Measurements from ENCODE around the gene MDFI.

Gene MDFI

DNA sequence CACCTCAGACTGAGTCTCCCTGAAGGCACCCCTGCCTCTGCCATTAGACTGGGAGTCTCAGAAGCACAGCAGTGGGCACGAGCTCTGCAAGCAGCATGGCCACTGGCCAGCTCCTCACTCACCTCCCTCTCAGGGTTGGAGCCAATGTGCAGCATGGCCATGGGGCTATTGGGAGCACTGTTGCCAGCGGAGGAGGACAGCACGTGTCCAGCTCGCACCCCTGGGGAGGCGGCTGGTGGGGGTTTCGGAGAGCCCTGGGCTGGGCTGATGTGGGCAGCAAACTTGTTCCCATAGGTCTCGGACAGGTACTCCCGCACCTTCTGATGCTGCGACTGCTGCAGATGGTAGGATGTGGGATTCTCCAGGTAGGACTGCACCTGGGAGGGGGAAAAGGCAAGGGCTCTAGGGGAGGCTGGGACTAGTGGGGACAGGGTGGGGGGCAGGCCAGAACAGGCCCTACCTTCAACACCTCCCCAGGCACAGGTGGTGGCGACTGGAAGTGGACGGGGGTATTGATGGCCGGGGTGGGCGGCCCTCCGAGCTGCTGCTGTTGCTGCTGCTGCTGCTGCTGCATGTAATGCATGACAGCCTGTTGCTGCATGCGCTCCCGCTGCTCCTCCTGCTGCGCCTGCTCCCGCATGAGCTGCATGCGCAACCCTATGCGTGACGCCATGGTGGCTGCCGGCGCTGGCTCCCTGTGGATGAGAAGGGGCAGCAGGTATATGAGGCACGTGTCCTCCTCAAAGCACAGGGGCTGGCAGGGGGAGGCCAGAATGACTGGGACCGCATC lies 52.5 kb downstream of the MDFI start (continued):
- no peak for TF ChIP-seq CSDC2 (CRISPR knock-in tag; IDR thresholded peaks at IDR 0.05)

DNA sequence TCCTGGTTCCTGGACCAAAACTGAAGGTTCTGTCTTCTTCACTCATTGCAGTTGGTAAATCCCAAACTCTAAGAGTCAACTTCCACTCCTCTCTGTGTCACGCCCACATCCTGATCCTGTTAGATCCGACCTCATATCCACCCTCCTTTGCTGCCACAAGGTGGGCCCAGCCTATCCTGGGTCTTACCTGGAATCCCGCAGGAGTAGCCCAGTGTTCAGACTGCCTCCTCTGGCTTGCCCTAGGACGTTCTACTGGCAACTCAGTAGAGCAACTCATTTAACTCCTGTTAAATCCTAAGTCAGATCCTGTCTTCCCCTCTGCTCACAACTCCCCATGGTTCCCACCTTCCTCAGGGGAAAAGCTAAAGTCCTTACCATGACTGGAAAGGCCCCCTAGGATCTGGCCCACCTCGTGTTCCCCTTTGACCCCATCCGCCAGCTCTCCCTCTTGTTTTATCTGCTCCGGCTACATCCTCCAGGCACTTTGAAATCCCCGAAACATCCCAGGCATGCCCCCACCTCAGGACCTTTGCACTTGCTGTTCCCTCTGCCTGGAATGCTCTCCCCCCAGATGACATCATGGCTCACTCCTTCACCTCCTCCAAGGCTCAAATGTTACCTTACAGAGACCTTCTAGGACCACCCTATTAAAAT lies 53.3 kb downstream of the MDFI start:
- ATAC-seq = no peak
- TF ChIP-seq ZC3H10 (CRISPR knock-in tag; IDR thresholded peaks at IDR 0.05) = no peak
- TF ChIP-seq ESRRG (CRISPR knock-in tag; IDR thresholded peaks at IDR 0.05) = no peak
- no peak for TF ChIP-seq ZFP3 (CRISPR knock-in tag; IDR thresholded peaks at IDR 0.05)
- TF ChIP-seq ZNF70 (CRISPR knock-in tag; IDR thresholded peaks at IDR 0.05) = no peak
- TF ChIP-seq, protein P1, sequence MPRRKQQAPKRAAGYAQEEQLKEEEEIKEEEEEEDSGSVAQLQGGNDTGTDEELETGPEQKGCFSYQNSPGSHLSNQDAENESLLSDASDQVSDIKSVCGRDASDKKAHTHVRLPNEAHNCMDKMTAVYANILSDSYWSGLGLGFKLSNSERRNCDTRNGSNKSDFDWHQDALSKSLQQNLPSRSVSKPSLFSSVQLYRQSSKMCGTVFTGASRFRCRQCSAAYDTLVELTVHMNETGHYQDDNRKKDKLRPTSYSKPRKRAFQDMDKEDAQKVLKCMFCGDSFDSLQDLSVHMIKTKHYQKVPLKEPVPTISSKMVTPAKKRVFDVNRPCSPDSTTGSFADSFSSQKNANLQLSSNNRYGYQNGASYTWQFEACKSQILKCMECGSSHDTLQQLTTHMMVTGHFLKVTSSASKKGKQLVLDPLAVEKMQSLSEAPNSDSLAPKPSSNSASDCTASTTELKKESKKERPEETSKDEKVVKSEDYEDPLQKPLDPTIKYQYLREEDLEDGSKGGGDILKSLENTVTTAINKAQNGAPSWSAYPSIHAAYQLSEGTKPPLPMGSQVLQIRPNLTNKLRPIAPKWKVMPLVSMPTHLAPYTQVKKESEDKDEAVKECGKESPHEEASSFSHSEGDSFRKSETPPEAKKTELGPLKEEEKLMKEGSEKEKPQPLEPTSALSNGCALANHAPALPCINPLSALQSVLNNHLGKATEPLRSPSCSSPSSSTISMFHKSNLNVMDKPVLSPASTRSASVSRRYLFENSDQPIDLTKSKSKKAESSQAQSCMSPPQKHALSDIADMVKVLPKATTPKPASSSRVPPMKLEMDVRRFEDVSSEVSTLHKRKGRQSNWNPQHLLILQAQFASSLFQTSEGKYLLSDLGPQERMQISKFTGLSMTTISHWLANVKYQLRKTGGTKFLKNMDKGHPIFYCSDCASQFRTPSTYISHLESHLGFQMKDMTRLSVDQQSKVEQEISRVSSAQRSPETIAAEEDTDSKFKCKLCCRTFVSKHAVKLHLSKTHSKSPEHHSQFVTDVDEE (CRISPR knock-in tag; IDR thresholded peaks at IDR 0.05) = no peak
- TF ChIP-seq ISL1 (CRISPR knock-in tag; IDR thresholded peaks at IDR 0.05) = no peak
- no peak for TF ChIP-seq SNAI2 (CRISPR knock-in tag; IDR thresholded peaks at IDR 0.05)
- no peak for TF ChIP-seq TOX (CRISPR knock-in tag; IDR thresholded peaks at IDR 0.05; ENCODE audit: borderline replicate concordance)
- no peak for TF ChIP-seq ZFP30 (CRISPR knock-in tag; IDR thresholded peaks at IDR 0.05)
- no peak for TF ChIP-seq GLIS3 (CRISPR knock-in tag; IDR thresholded peaks at IDR 0.05)
- no peak for TF ChIP-seq TCF4 (CRISPR knock-in tag; IDR thresholded peaks at IDR 0.05; ENCODE audit: borderline replicate concordance)
- TF ChIP-seq, protein P2, sequence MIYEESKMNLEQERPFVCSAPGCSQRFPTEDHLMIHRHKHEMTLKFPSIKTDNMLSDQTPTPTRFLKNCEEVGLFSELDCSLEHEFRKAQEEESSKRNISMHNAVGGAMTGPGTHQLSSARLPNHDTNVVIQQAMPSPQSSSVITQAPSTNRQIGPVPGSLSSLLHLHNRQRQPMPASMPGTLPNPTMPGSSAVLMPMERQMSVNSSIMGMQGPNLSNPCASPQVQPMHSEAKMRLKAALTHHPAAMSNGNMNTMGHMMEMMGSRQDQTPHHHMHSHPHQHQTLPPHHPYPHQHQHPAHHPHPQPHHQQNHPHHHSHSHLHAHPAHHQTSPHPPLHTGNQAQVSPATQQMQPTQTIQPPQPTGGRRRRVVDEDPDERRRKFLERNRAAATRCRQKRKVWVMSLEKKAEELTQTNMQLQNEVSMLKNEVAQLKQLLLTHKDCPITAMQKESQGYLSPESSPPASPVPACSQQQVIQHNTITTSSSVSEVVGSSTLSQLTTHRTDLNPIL (CRISPR knock-in tag; IDR thresholded peaks at IDR 0.05; ENCODE audit: low read depth) = no peak
- TF ChIP-seq ZNF8 (CRISPR knock-in tag; IDR thresholded peaks at IDR 0.05) = no peak
- TF ChIP-seq, protein P3, sequence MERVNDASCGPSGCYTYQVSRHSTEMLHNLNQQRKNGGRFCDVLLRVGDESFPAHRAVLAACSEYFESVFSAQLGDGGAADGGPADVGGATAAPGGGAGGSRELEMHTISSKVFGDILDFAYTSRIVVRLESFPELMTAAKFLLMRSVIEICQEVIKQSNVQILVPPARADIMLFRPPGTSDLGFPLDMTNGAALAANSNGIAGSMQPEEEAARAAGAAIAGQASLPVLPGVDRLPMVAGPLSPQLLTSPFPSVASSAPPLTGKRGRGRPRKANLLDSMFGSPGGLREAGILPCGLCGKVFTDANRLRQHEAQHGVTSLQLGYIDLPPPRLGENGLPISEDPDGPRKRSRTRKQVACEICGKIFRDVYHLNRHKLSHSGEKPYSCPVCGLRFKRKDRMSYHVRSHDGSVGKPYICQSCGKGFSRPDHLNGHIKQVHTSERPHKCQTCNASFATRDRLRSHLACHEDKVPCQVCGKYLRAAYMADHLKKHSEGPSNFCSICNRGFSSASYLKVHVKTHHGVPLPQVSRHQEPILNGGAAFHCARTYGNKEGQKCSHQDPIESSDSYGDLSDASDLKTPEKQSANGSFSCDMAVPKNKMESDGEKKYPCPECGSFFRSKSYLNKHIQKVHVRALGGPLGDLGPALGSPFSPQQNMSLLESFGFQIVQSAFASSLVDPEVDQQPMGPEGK (CRISPR knock-in tag; IDR thresholded peaks at IDR 0.05; ENCODE audit: borderline replicate concordance) = no peak
- no peak for TF ChIP-seq ARNTL (CRISPR knock-in tag; IDR thresholded peaks at IDR 0.05; ENCODE audit: borderline replicate concordance, low read depth)
- no peak for TF ChIP-seq OSR1 (CRISPR knock-in tag; IDR thresholded peaks at IDR 0.05)
- TF ChIP-seq, protein P4, sequence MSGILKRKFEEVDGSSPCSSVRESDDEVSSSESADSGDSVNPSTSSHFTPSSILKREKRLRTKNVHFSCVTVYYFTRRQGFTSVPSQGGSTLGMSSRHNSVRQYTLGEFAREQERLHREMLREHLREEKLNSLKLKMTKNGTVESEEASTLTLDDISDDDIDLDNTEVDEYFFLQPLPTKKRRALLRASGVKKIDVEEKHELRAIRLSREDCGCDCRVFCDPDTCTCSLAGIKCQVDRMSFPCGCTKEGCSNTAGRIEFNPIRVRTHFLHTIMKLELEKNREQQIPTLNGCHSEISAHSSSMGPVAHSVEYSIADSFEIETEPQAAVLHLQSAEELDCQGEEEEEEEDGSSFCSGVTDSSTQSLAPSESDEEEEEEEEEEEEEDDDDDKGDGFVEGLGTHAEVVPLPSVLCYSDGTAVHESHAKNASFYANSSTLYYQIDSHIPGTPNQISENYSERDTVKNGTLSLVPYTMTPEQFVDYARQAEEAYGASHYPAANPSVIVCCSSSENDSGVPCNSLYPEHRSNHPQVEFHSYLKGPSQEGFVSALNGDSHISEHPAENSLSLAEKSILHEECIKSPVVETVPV (CRISPR knock-in tag; IDR thresholded peaks at IDR 0.05) = no peak
- TF ChIP-seq CSDC2 (CRISPR knock-in tag; IDR thresholded peaks at IDR 0.05) = no peak
- no peak for TF ChIP-seq PPARA (CRISPR knock-in tag; IDR thresholded peaks at IDR 0.05; ENCODE audit: borderline replicate concordance)
- TF ChIP-seq ZNF565 (CRISPR knock-in tag; conservative IDR thresholded peaks at IDR 0.05; ENCODE audit: low read depth) = no peak

DNA sequence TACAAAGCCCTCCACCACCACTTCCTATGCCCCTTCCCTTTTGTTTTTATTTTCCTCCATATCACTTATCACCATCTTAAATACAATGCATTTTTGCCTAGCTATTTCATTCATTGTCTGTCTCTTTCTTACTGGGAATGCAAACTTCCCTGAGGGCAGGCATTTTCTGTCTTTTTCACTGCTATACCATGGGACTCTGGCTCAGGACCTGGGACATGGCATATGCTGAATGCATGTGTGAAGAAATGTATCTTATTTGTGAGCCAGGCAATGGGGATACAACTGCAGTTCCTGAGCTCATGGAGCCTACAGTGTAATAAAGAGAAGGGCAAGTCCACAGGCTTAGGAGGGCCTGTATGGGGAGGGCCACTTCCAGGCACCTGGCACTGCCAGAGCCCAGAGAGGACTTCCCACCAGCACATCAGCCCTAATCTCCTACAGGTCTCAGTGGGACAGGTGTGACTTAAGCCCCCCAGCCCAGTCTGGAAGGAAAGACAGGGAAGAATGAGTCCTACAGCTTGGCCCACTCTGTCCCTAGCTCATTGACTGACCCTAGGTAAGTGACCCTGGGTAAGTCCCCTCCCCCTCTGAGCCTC lies 53.9 kb downstream of the MDFI start:
- TF ChIP-seq ZC3H10 (CRISPR knock-in tag; IDR thresholded peaks at IDR 0.05) (no peak), ARNTL (CRISPR knock-in tag; IDR thresholded peaks at IDR 0.05; ENCODE audit: borderline replicate concordance, low read depth) (no peak), PPARA (CRISPR knock-in tag; IDR thresholded peaks at IDR 0.05; ENCODE audit: borderline replicate concordance) (no peak), ISL1 (CRISPR knock-in tag; IDR thresholded peaks at IDR 0.05) (no peak)
- ATAC-seq = no peak
